ENCODE measurements around the gene TOMM6.
A peak's percentile ranks its signal among the peaks of the same experiment; 100 is the strongest.
"Not testable (repeated sequence)": the region's sequence is repeated elsewhere in the genome, so short reads cannot be mapped to it uniquely, and the experiment has no call there.

TOMM6 gene

DNA sequence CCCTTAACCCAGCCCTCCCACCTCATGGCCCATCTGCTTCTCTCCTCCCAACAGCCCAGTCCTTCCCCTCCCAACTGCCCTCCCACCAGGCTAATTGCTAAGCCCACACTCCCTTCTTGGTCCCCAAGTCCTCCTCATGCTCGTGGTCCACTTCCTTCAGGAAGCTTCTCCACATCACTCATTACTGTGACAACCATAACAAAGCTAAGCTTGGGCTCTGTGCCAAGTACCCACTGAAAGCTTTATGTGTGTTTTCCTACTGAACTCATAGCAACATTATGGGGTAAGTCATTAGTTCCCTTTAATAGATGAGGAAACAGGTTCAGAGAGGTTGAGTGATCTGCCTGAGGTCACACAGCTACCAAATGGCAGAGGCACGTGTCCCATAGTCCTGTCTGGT is 24.0 kb upstream of the TOMM6 start:
- DNase-seq (ENCODE audit: low spot score), result no peak

DNA sequence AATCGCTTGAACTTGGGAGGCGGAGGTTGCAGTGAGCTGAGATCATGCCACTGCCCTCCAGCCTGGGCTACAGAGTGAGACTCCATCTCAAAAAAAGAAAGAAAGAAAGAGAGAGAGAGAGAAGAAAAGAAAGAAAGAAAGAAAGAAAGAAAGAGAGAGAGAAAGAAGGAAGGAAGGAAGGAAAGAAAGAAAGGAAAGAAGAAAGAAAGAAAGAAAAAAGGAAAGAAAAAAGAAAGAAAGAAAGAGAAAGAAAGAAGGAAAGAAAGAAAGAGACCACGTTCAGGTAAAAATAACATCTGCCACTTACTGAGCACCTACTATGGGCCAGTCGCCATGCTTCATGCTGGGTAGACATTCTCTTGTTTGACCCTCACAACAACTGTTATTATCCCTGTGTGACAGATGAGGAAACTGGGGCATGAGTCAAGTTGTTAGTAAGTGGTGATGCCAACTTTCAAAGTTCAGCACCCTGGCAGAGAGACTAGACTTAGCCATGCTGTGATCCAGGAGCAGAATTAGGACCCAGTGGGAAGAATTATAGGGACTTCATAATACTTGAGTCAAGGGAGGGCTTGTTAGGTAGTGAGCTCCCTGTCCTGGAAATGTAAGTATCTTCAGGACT is 21.3 kb upstream of the TOMM6 start:
- DNase-seq (ENCODE audit: low spot score), result not testable (repeated sequence)

DNA sequence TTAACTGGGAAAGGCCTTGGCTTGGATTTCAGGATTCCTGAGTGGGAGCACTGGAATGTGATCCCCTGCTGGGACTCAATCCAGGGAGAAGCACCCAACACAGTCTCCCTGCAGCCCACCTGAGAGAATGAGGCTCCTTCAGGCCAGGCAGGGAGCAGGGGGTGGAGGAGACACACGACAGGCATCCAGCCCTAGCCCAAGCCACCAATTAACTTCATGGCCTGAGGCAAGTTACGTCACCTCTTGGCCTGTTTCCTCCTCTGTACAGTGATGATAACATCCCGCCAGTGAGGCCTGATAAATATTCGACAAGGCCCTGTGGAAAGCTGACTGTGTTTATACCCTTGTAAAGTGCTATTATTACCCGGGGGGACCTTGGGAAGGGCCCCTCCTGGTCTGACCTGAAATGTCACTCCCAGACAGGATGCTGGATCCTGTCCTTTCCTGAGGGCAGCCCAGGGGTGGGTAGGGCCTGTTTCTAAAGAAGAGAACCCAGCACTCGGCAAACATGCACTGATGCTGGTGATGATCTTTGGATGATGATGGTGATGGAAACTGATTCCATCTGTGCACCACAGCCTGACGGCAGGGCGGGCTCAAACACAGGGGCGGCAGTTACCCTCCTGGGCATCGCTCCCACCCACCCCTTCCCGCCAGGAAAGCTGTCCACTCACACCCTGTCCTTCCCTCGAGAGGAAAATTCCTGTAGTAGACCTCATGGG is 20.2 kb upstream of the TOMM6 start:
- DNase-seq (ENCODE audit: low spot score), result peak; percentile 52

DNA sequence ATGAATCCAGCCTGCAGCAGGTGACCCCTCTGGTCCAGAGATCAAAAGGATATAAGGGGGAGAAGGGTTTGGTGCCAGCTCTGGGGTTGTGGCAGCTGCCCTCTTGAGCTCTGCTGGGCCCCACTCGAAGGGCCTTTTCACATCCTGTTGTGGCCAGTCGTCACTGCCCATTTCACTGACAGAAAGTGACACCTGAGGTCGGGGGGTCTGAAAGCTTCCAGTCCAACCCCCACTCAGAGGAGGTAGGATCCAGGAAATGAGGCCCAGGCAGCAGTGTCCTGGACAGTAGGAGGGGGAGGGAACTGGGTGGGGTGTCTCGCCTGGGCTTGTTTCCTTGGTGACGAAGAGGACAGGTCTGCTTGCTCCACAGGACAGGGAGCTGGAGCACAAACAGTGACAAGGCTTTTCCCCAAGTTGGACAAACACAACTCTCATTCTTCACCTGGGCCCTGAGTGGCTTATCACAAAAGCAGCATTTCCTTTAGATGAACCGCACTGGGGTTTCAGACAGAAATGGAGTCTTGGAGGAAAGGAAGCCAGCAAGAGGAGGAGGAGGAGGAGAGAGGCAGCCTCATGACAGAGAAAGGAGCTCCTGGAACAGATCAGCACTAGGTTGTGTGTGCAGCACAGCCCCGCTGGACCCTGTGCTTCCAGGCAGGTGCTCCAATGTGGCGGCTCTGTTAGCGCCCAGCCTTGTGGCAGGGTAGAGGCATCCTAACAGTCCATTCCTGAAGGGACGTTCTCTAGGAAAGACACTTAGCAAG is 18.8 kb upstream of the TOMM6 start:
- DNase-seq (ENCODE audit: low spot score), result peak; percentile 18

DNA sequence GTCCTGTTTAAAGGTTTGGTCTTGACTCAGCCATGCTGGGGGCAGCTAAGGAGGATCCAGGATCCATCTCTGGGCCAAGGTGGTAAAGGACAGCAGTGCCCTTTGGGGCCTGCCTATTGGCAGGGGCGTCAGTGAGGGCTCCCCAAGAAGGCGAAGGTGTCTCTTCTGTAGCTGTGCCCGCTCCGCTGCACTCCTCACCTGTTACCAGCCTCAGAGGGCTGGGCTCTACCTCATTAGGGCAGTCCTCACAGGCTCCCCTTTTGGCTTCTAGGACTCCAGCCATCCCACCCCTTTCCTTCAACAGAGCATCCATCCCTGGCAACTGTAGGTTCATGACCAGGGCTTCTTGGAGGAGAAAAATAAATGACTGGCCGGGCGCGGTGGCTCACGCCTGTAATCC is 18.1 kb upstream of the TOMM6 start:
- DNase-seq (ENCODE audit: low spot score), result no peak

DNA sequence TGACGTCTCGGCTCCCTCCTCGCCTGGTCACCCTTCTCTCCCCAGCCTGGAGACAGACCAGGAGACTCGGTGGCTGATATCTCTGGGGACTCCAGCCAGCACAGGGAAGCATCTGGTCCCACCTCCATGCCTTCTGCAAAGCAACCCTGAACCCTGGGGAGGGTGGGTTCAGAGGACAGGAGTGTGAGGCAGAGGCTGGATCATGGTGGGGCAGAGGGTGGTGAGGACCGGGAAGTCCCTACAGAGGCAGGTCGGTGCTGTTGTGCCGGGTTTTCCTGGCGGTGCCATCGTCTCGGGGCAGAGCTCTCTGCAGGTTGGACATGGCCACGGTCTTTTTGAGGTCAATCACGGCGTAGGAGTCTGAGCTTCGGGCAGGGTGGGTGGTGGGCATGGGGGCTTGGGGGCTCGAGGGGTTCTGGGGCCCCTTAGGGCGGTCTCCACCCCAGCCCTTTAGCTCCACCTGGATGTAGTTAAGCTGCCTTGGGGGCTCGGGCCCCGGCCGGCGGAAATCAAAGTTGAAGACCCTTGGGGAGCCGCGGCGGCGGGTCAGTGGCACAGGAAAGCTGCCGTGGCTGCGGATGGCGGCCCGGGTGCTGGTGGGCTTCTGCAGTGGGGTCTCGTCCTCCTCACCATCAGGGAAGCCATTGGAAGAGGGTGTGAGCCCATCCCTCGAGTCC is 17.0 kb upstream of the TOMM6 start:
- no peak for DNase-seq (ENCODE audit: low spot score)

DNA sequence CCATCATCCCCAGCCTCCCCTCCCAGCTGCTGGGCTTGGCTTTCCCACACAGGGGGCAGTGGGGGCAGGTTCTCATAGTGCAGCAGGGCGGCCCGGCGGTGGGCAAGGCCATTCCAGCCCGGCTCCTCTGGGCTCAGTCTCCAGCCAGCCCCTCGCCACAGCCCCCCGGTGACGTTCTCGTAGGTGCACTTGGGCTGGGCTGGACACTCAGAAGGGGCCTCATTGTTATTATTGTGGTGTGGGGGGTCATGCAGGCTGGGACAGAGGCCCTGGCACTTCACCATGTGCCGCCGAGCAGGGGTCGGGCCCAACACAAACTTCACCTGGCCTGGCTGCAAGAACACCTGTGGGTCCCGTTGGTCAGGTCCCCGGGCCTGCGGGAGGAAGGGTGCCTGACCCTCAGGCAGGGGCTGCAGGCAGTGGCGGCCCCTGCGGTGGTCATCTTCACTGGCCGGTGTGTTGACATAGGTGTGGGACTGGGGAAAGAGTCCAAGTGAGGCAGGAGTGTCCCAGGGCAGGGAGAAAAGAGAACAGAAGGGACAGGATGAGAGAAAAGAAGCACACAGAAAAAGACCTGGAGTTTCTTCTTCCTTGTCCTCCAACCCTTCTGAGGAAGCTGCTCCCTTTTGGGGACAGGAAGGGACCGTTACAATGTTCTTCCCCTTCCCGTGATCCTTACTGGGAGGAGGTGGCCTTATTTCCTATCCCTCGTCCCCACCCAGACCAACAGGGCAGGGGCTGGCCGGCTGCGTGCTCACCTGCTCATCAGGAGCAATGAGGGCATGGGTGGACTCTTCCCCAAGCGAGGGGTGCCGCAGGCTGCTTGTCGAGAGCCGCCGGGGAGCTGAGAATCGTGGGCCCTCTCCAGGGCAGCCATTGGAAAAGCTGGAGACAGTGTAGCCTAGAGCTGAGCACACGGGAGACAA is 16.2 kb upstream of the TOMM6 start:
- DNase-seq (ENCODE audit: low spot score), result no peak

DNA sequence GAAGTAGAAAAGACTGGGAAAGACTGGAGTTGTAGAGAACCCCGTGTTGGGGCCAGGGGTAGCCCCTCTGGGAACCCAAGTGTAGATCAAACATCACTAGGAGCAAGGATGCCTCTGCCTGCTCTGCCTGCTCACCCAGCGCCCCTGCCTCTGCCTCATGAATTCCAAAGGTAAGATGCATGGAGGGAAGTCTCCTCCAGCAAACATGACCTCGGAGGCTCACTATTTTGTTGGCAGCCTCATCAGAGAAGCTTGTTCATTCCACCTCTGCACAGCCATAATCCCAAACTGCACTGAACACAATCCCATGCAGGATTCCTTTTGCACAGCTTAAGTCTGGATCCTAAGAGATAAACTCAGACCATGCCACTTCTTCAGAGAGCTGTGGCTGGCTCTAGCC is 12.7 kb upstream of the TOMM6 start:
- DNase-seq (ENCODE audit: low spot score), result no peak

DNA sequence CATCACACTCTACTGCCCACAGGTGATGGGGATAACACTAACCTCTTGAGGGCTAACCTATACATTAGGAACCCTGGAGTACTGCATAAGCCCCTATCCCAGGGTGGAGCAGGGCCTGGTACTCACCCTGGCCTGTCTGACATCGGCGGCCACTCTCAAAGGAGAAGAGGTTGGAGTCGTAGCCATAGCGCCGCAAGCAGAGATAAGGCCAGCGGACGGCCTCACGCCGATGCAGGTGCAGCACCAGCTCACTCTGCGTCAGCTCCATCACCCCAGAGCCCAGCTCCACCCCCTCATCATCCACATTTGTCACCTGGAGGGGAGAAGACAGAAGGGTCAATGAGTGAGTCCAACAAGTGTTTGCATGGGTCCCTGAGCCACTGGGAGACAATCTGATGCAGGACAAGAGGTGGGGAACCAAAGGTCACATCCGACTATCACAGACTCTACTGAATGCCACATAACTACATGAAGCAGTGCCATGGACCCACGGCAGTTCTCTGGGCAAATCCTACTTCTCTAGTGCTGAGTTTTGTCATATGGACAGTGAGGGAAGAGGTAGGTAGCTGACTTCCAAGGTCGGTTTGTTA is 12.1 kb upstream of the TOMM6 start:
- DNase-seq (ENCODE audit: low spot score), result no peak

DNA sequence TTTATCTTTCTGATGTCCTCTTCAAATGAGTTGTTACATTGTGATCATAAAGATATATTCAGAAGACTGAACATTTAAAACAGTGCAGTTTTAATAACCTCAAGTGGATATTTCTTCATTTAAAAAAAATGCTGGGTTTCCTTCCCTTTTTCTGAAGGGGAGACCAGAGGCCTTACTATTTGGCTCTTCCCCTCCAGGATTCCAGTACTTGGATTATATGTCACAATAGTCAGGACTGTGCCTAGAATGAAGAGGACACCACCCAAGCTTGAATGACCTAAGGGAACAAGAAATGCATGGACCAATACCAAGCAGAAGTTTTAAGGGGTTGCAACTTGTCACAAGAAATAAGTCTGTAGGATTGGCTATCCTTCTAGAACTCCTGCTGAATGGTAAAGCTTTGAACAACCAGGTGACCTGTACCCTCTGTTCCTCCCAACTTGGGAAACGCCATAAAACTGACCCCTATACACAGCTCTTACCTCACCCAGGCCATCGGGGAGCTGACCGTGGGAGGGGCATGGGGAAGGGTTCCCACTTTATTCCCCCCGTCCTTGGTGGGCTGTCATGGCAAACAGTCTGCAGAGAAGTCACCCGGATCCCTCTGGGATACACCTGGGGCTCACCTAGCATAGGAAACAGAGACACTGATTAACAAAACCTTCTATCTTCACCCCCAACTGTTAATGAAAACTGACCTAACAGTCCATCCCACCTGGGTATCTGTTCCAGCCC is 9.8 kb upstream of the TOMM6 start:
- DNase-seq (ENCODE audit: low spot score), result no peak

DNA sequence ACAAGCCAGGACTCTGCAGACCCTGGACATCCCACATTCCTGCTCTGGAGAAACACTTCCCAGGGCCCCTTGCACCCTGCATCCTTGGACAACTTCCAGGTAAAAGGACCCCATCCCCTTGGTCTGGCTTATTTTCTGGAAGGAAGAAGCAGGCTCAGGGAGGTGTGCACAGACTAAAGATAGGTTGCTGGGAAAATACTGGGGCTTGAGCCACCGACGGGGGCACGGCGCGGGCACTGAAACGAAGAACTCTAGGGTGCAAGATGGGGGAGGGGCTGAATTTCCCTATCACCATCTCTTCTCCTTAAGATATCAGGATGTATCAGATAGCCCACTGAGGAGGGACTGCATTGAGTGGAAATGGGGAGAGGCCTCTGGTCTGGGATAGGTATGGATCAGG is 8.6 kb upstream of the TOMM6 start:
- no peak for DNase-seq (ENCODE audit: low spot score)

DNA sequence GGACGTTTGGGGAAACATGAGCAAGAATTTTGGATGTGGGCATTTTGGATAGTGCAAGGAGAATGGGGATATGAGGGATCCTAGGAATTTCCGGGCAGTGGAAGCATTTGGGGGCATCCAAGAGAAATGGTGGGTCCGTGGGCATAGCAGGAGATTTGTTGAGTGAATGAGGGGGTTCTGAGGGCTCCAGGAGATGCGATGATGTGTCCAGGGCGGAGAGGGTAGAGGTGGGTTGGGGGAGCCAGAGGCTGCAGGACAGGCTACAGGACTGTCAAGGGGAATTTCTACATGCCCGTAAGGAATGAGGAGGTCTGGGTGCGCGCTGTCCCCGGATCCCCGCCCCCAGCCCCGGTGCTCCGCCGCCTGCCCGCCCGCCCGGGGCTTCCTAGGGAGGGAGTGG is 8.2 kb upstream of the TOMM6 start:
- DNase-seq (ENCODE audit: low spot score), result peak; percentile 24

DNA sequence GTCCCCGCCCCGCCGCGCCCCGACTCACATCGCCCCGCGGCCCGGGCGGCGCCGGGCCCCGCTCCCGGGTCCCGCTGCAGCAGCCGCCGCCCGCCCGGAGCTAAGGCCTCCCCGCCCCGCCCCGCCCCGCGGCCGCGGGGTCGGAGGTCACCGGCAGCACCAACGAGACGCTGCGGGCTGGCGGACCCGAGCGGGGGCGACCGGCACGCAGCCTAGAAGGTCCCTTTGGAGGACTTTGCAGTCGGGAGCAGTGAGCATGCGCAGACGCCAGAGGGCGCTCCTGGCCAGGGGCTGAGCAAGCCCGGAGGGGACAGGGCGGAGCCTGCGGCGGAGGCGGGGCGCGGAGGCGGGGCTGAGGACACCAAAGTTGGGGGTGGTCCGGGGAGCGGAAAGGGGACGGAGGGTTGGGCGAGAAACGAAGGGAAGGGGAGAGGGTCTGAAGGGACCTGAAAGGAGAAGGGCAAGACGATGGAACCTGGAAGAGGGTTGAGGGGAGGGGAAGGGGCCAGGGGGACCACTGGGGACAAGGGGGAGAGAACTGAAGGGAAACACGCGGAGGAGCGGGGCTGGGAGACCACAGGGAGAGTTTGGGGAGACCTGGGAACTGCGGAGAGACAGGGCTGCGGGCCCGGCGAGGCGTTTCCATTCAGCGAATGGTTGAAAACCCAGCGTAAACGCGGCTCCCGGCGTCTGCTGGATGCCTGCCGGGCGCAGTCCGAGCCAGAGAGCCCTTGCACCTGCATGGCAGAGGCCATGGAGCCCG is 7.5 kb upstream of the TOMM6 start, which contains the start of gene FRS3:
Gene FRS3, minus strand, starts transcription at position 113 of the 763 bp plus-strand sequence. CDS start 2,913 bp downstream, outside the sequence.
- DNase-seq (ENCODE audit: low spot score), result peak; percentile 94

DNA sequence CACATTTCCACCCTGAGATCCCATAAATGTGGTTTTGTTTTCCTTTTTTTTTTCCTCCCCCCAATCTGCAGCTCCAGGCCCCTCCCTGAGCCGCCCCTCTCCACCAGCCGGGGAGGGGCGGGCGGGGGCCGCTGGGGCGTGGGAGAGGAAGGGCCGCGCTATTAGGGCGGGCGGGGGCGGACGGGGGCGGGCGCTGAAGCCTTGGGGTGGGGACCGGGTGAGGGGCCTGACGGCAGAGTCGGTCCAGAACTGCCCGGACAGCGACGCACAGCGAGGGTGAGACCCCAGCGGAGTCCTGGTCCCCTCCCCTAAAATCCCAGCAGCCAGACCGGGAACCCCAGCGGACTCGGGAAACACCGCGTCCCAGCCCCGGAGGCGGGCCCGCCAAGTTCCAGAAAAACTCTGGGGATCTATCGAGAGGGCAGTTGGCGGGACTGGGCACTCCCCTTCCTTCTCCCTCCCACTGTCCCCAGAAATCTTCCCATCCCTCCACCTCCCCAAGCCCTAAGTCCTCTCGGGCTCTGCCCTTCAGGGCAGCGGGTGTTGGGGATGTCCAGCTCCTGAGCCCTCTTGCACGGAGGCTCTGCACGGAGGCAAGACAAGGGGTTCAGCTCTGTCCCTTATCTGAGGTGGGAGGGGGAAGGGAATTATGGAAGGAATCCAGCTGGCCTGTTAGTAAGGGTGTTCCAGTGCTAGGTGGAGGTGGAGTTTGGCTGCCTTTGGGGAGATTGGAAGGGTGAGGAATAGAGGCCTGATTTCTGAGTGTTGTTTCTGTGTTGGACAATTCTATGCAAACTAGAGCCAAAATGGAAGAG is 6.7 kb upstream of the TOMM6 start, which contains the start of gene PRICKLE4:
Gene PRICKLE4, plus strand, starts transcription at position 232 of the 815 bp plus-strand sequence. CDS start 2,692 bp downstream, outside the sequence.
- DNase-seq (ENCODE audit: low spot score), result peak; percentile 45

DNA sequence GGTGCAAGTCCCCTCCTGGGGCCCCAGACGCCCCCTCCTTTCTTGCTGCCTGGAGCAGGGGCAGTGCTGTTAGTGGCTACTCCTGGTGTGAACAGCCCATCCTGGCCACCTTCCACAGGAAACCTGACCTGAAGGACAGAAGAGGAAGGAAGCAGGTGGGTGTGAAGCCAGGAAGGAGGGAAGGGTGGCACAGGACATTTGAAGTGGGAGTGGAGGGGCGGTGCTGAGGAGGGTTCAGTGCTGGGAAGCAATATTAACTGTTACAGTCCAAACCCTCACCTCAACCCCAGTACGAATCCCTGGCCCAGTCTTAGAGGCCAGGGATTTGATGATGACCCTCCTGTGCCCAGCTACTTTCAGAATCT is 6.1 kb upstream of the TOMM6 start:
- DNase-seq (ENCODE audit: low spot score), result no peak

DNA sequence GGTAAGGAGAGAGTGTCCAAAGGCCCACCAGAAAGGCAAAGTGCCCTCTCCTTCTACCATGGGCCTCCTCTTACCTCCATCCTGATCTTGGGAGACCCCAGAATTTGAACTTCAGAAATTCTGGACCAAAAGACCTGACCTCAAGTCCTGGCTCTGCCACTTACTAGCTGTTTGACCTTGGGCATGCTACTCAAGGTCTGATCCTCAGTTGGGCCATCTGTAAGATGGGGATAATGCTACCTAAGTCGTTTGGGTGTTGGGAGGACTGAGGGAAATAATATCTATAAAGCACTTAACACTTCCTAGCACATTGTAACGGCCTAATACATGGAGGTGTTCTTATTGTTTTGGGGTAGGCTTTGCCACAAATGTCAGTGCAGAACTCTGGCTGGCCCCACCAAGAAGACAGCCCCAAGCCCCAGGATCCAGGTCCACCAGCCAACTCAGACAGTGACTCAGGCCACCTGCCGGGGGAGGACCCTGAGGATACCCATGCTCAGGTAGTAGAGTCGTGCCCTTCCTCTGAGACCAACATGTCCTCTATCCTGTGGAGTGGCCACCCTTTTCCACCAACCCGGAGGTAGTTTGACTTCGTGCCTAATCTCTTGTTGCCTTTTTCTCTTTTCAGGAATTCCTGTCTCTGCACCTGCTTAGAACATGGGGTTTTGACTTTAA is 4.3 kb upstream of the TOMM6 start:
- no peak for DNase-seq (ENCODE audit: low spot score)

DNA sequence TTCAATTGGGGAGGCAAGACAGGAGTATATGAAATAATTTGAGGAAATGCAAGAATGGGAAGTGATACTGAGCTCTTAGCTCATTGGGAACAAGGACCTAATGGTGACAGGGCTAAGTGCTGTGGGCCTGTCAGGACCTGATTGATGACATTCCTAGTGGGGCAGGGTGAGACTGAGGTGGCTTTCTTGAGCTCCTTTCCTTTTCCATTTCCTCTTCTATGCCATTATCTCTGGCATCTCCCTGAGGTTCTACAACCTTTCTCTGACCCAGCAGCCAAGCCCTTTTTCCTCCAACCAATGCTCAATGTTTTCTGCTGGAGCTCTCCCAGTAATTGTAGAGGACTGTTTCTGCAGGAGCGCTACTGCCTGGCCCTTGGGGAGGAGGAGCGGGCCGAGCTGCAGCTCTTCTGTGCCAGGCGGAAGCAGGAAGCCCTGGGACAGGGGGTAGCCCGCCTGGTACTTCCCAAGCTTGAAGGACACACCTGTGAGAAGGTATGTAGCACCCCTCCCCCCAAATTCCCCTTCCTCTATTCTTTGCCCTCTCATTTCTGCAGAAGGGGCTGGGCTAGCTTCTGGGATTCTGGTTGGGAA is 2.8 kb upstream of the TOMM6 start:
- DNase-seq (ENCODE audit: low spot score), result no peak

DNA sequence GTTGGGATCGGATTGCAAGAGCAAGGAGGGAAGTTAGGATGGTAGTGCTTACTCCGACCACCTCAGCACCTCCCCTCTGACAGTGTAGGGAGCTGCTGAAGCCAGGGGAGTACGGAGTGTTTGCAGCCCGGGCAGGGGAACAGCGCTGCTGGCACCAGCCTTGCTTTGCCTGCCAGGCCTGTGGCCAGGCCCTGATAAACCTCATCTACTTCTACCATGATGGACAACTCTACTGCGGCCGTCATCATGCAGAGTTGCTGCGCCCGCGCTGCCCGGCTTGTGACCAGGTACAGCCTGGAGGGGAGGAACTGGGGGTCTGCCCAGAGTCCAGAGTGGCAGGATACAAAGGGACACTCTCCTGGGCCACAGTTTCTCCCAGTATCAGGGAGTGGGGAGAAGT is 2.2 kb upstream of the TOMM6 start:
- no peak for DNase-seq (ENCODE audit: low spot score)

All from HuH-7 (cell line).